ENCODE measurements around the gene DUOX1. TPM values are rescaled to one million over a fixed set of nuclear protein-coding genes. Genes with fewer than 3 reads are reported as not detected.
A peak's percentile ranks its signal among the peaks of the same experiment; 100 is the strongest.
"Not testable (repeated sequence)": the region's sequence is repeated elsewhere in the genome, so short reads cannot be mapped to it uniquely, and the experiment has no call there.

The DUOX1 gene
- total RNA-seq, result 1 to 10 TPM in 1 of 4 donors, under 1 TPM in 3; 0.33 to 1.7 (median 0.61) TPM

- no peaks in the 10 kb centered on the region for H3K36me3 ChIP-seq
- intact Hi-C loops (cut with DNase I), result no loop called here
- H3K9me3 ChIP-seq, result no peaks in the 10 kb centered on the region
- DNase-seq (ENCODE audit: extremely low spot score), result no peak
- WGBS, result 0% methylated on average over 3 of the region's 46 CpGs
- peak within 1 kb of the TSS; percentile 33 to 51 (median 42) for H3K4me3 ChIP-seq
- H3K27ac ChIP-seq (replicated peaks in 1 of 4), result no peak within 1 kb of the TSS
- TF ChIP-seq POLR2A (IDR thresholded peaks at IDR 0.05; ENCODE audit: low read depth) (no peak), EP300 (IDR thresholded peaks at IDR 0.05) (no peak), CTCF (IDR thresholded peaks at IDR 0.05) (no peak), POLR2AphosphoS5 (IDR thresholded peaks at IDR 0.05) (no peak)
- H3K4me1 ChIP-seq, result peaks cover 4 to 19% (median 17%) of the 10 kb centered on the region in 4 donors
- peaks cover 0 to 95% (median 33%) of the 10 kb centered on the region in 4 donors for H3K27me3 ChIP-seq
Measured at GRCh38 chr15:45129651-45130129, at the start of gene DUOX1, which contains the start of gene DUOXA1. DUOX1 (plus strand) TSS chr15:45129994; CDS start chr15:45131967, 1,973 bp downstream. DUOXA1 (minus strand) TSS chr15:45129879; CDS start chr15:45123014, 6,865 bp downstream.

- H3K27ac ChIP-seq (replicated peaks in 1 of 4); H3K9me3 ChIP-seq; intact Hi-C loops (cut with DNase I); H3K4me1 ChIP-seq; H3K36me3 ChIP-seq; H3K4me3 ChIP-seq; DNase-seq (ENCODE audit: extremely low spot score): not testable (repeated sequence)
- whole genome bisulfite sequencing, result no CpG with 5 or more reads among the region's 3 CpGs
- H3K27me3 ChIP-seq, result peaks cover 0 to 13% (median 0%) of the 10 kb centered on the region in 4 donors
Measured at GRCh38 chr15:45080593-45080992, 49.2 kb upstream of the DUOX1 start.

- H3K27me3 ChIP-seq, result peaks cover 0 to 25% (median 0%) of the 10 kb centered on the region in 4 donors
Measured at GRCh38 chr15:45082412-45082811, 47.4 kb upstream of the DUOX1 start.

GRCh38 chr15:45083223-45083622, 46.6 kb upstream of the DUOX1 start:
- H3K27me3 ChIP-seq, result peaks cover 0 to 25% (median 0%) of the 10 kb centered on the region in 4 donors
- intact Hi-C loops (cut with DNase I), result no loop called here
- no peak for DNase-seq (ENCODE audit: extremely low spot score)
- H3K27ac ChIP-seq (replicated peaks in 1 of 4), result no peak overlapping the region
- no peak for TF ChIP-seq EP300 (IDR thresholded peaks at IDR 0.05)
- TF ChIP-seq POLR2AphosphoS5 (IDR thresholded peaks at IDR 0.05), result no peak
- TF ChIP-seq CTCF (IDR thresholded peaks at IDR 0.05), result no peak
- TF ChIP-seq POLR2A (IDR thresholded peaks at IDR 0.05; ENCODE audit: low read depth), result no peak
- no peaks in the 10 kb centered on the region for H3K36me3 ChIP-seq
- no peak overlapping the region for H3K4me3 ChIP-seq
- peaks cover 0 to 3% (median 0%) of the 10 kb centered on the region in 4 donors for H3K4me1 ChIP-seq
- no peaks in the 10 kb centered on the region for H3K9me3 ChIP-seq

More at GRCh38 chr15:45082412-45082811, 47.4 kb upstream of the DUOX1 start:
- H3K9me3 ChIP-seq; H3K4me1 ChIP-seq; DNase-seq (ENCODE audit: extremely low spot score); H3K27ac ChIP-seq (replicated peaks in 1 of 4); H3K4me3 ChIP-seq; H3K36me3 ChIP-seq; intact Hi-C loops (cut with DNase I): not testable (repeated sequence)
- WGBS, result 73% methylated on average over 5 of the region's 10 CpGs

GRCh38 chr15:45084163-45084562, 45.6 kb upstream of the DUOX1 start:
- Histone ChIP-seq H3K9me3 (no peaks in the 10 kb centered on the region), H3K27ac (replicated peaks in 1 of 4) (no peak overlapping the region), H3K27me3 (peaks cover 0 to 25% (median 0%) of the 10 kb centered on the region in 4 donors), H3K4me3 (no peak overlapping the region), H3K4me1 (peaks cover 0 to 3% (median 0%) of the 10 kb centered on the region in 4 donors), H3K36me3 (no peaks in the 10 kb centered on the region)
- intact Hi-C loops (cut with DNase I), result no loop called here
- 69% methylated on average over 3 of the region's 3 CpGs for WGBS
- DNase-seq (ENCODE audit: extremely low spot score), result no peak
- no peak for TF ChIP-seq EP300 (IDR thresholded peaks at IDR 0.05)
- TF ChIP-seq POLR2A (IDR thresholded peaks at IDR 0.05; ENCODE audit: low read depth), result no peak
- no peak for TF ChIP-seq POLR2AphosphoS5 (IDR thresholded peaks at IDR 0.05)
- no peak for TF ChIP-seq CTCF (IDR thresholded peaks at IDR 0.05)

- Histone ChIP-seq H3K9me3 (no peaks in the 10 kb centered on the region), H3K27me3 (peaks cover 0 to 31% (median 0%) of the 10 kb centered on the region in 4 donors), H3K27ac (replicated peaks in 1 of 4) (no peak overlapping the region), H3K4me3 (no peak overlapping the region), H3K4me1 (no peaks in the 10 kb centered on the region), H3K36me3 (no peaks in the 10 kb centered on the region)
- no peak for TF ChIP-seq POLR2AphosphoS5 (IDR thresholded peaks at IDR 0.05)
- no peak for TF ChIP-seq CTCF (IDR thresholded peaks at IDR 0.05)
- TF ChIP-seq EP300 (IDR thresholded peaks at IDR 0.05), result no peak
- TF ChIP-seq POLR2A (IDR thresholded peaks at IDR 0.05; ENCODE audit: low read depth), result no peak
- intact Hi-C loops (cut with DNase I), result no loop called here
- 79% methylated on average over 1 of the region's 1 CpG for WGBS
- no peak for DNase-seq (ENCODE audit: extremely low spot score)
Measured at GRCh38 chr15:45087513-45087912, 42.3 kb upstream of the DUOX1 start.

Measured in esophagus muscularis mucosa (tissue), 4 donors.